ENCODE measurements around the gene SLC12A2. TPM values are rescaled to one million over a fixed set of nuclear protein-coding genes. Genes with fewer than 3 reads are reported as not detected.
A peak's percentile ranks its signal among the peaks of the same experiment; 100 is the strongest.

Gene SLC12A2
- total and polyA plus RNA-seq, 9 of the 15 experiments (the other 6 are each of a cell fraction or from before 2014, with no cell fraction given) = 5.1 to 20.3 (median 12.6) TPM

DNA sequence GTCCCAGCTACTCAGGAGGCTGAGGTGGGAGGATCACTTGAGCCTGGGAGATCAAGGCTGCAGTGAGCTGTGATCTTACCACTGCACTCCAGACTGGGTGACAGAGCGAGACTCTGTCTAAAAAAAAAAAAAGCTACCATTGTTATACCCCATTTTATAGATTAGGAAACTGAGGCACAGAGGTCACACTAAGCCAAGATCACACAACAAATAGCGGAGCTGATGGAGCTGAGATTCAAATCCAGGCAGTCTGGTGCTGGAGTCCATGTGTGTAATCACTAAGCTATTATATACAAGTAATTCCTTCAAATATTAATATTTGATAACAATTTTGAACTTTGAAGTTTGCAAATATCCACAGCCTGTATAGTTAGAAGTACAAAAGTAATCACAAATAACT is 6.0 kb upstream of the SLC12A2 start (continued):
- TF ChIP-seq, protein P1, sequence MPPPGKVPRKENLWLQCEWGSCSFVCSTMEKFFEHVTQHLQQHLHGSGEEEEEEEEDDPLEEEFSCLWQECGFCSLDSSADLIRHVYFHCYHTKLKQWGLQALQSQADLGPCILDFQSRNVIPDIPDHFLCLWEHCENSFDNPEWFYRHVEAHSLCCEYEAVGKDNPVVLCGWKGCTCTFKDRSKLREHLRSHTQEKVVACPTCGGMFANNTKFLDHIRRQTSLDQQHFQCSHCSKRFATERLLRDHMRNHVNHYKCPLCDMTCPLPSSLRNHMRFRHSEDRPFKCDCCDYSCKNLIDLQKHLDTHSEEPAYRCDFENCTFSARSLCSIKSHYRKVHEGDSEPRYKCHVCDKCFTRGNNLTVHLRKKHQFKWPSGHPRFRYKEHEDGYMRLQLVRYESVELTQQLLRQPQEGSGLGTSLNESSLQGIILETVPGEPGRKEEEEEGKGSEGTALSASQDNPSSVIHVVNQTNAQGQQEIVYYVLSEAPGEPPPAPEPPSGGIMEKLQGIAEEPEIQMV (tag; conservative IDR thresholded peaks at IDR 0.05; ENCODE audit: low read depth) = no peak
- no peak for TF ChIP-seq ZNF75A (CRISPR knock-in tag; IDR thresholded peaks at IDR 0.05)
- TF ChIP-seq ZNF3 (CRISPR knock-in tag; IDR thresholded peaks at IDR 0.05) = no peak

- POLR2A ChIA-PET = interaction anchor here (0.5 to 1.9 kb wide), 5 partner anchors 10 to 1532 kb away, joined by 3 to 6 read pairs (median 3); no protein-coding TSS in a partner anchor
- Histone ChIP-seq H3K9me1 (ENCODE audit: control insufficient read depth, insufficient read depth, low read length) (no peaks in the 10 kb centered on the region), H3K4me3 (peak overlapping the region; percentile 80), H3K36me3 (ENCODE audit: control insufficient read depth, insufficient read depth, low read length) (peaks cover 8% of the 10 kb centered on the region), H3K4me1 (replicated peaks in 1 of 2; ENCODE audit: control insufficient read depth in 2 of 2, insufficient read depth in 2 of 2, low read length in 2 of 2) (peaks cover 17 to 20% of the 10 kb centered on the region in 2 experiments; a peak in 4 of 5 replicates), H2AFZ (ENCODE audit: low read depth, low read length) (peak overlapping the region; percentile 95), H3K9ac (ENCODE audit: insufficient read depth in 1 of 2, low read depth in 2 of 2, low read length in 2 of 2) (peak overlapping the region in 1 of 2 experiments; percentile 78; a peak in 2 of 4 replicates), H3K27ac (ENCODE audit: extremely low read depth, low read depth, low read length) (peak overlapping the region; percentile 51; the same call in 2 of the 3 replicates), H3K79me2 (ENCODE audit: control insufficient read depth, insufficient read depth, low read length) (peaks cover 68% of the 10 kb centered on the region), H3K27me3 (ENCODE audit: control insufficient read depth in 2 of 2, insufficient read depth in 2 of 2, low read length in 2 of 2) (no peaks in the 10 kb centered on the region), H4K20me1 (replicated peaks; ENCODE audit: control insufficient read depth, insufficient read depth, low read length) (peaks cover 6% of the 10 kb centered on the region; the same call in 1 of the 2 replicates), H3K4me2 (ENCODE audit: insufficient read depth, low read length) (peak overlapping the region; percentile 87), H3K9me3 (replicated peaks; ENCODE audit: control insufficient read depth, insufficient read depth, low read depth, low read length) (no peaks in the 10 kb centered on the region)
- TSS peak; percentile 44 for BruUV-seq (replicated peaks)
- CTCF ChIA-PET (ENCODE audit: low intra/inter-chr PET ratio) = no interaction called here
- 8% methylated on average over 5 of the region's 5 CpGs for WGBS (ENCODE audit: insufficient coverage, low coverage, missing lambda C conversion rate)
- ATAC-seq (peak; percentile 12; the same call in 2 of the 3 replicates), DNase-seq (ENCODE audit: extremely low read depth in 1 of 4, low spot score in 3 of 4) (peak; percentile 16 to 33 (median 20)), FAIRE-seq (no peak)
- in situ Hi-C loops (cut with MboI) (no loop called here), intact Hi-C loops (cut with micrococcal nuclease) (loop anchor here (5.0 to 10.0 kb wide), 5 partner anchors 116 to 1016 kb away; no protein-coding TSS in a partner anchor)
- TF ChIP-seq, protein P2, sequence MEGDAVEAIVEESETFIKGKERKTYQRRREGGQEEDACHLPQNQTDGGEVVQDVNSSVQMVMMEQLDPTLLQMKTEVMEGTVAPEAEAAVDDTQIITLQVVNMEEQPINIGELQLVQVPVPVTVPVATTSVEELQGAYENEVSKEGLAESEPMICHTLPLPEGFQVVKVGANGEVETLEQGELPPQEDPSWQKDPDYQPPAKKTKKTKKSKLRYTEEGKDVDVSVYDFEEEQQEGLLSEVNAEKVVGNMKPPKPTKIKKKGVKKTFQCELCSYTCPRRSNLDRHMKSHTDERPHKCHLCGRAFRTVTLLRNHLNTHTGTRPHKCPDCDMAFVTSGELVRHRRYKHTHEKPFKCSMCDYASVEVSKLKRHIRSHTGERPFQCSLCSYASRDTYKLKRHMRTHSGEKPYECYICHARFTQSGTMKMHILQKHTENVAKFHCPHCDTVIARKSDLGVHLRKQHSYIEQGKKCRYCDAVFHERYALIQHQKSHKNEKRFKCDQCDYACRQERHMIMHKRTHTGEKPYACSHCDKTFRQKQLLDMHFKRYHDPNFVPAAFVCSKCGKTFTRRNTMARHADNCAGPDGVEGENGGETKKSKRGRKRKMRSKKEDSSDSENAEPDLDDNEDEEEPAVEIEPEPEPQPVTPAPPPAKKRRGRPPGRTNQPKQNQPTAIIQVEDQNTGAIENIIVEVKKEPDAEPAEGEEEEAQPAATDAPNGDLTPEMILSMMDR (IDR thresholded peaks at IDR 0.05 in 2 of 3, conservative IDR thresholded peaks at IDR 0.05 in 1 of 3; ENCODE audit: insufficient read depth in 2 of 3, low read depth in 1 of 3, low read length in 3 of 3) = peak in 1 of 3 experiments; percentile 23; a peak in 1 of 6 replicates
These were observed 2.3 kb upstream of the SLC12A2 start for GRCh38 chr5:128081111-128081851.
